ENCODE results near the gene IL6R. TPM values are rescaled to one million over a fixed set of nuclear protein-coding genes. Genes with fewer than 3 reads are reported as not detected.
A peak's percentile ranks its signal among the peaks of the same experiment; 100 is the strongest.

Gene IL6R
- total and polyA plus RNA-seq, 8 donors = 1.9 to 73.9 (median 21.1) TPM

GRCh38 chr1:154423304-154423987, 18.3 kb downstream of the IL6R start:
- intact Hi-C loops (cut with DNase I; ENCODE audit: low total_unique reads) = no loop called here
- Histone ChIP-seq H3K36me3 (no peaks in the 10 kb centered on the region), H3K4me3 (no peak overlapping the region), H3K9me3 (no peaks in the 10 kb centered on the region), H3K27me3 (no peaks in the 10 kb centered on the region), H3K4me1 (peaks cover 86 to 99% (median 93%) of the 10 kb centered on the region in 4 donors), H3K27ac (peak overlapping the region in 4 of 5 donors; percentile 83 to 97 (median 93))
- peak in 1 of 2 donors; percentile 26 for DNase-seq
- 56 to 77% (median 63%) methylated on average over 5 of the region's 5 CpGs for WGBS, 5 donors
- TF ChIP-seq EP300 (IDR thresholded peaks at IDR 0.05) (no peak), POLR2AphosphoS5 (IDR thresholded peaks at IDR 0.05) (peak in 1 of 3 donors; percentile 22), POLR2A (IDR thresholded peaks at IDR 0.05) (no peak)
- TF ChIP-seq, protein P1, sequence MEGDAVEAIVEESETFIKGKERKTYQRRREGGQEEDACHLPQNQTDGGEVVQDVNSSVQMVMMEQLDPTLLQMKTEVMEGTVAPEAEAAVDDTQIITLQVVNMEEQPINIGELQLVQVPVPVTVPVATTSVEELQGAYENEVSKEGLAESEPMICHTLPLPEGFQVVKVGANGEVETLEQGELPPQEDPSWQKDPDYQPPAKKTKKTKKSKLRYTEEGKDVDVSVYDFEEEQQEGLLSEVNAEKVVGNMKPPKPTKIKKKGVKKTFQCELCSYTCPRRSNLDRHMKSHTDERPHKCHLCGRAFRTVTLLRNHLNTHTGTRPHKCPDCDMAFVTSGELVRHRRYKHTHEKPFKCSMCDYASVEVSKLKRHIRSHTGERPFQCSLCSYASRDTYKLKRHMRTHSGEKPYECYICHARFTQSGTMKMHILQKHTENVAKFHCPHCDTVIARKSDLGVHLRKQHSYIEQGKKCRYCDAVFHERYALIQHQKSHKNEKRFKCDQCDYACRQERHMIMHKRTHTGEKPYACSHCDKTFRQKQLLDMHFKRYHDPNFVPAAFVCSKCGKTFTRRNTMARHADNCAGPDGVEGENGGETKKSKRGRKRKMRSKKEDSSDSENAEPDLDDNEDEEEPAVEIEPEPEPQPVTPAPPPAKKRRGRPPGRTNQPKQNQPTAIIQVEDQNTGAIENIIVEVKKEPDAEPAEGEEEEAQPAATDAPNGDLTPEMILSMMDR (IDR thresholded peaks at IDR 0.05) = no peak

DNA sequence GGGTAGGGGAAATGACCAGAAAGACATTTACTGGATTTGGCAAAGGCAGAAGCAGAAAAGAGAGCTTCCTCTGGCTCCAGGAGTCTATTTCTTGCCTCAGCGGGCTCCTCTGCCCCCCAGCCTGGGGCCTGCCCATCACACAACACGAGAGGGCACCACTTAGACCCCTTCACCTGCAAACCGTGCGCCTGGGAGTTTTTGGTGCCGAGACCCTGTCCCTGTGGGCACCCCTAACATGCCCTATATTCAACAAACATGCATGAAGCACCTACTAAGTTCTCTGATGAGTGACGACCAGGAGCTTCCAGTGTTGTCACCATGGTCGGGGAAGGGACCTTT, 18.8 kb downstream of the IL6R start:
- WGBS, 5 donors = 74 to 93% (median 81%) methylated on average over 6 to 7 of the region's 7 CpGs
- Histone ChIP-seq H3K9me3 (no peaks in the 10 kb centered on the region), H3K4me3 (no peak overlapping the region), H3K4me1 (peaks cover 86 to 99% (median 93%) of the 10 kb centered on the region in 4 donors), H3K27me3 (no peaks in the 10 kb centered on the region), H3K27ac (peak overlapping the region in 4 of 5 donors; percentile 83 to 97 (median 93)), H3K36me3 (no peaks in the 10 kb centered on the region)
- no peak for TF ChIP-seq POLR2AphosphoS5 (IDR thresholded peaks at IDR 0.05)
- no peak for TF ChIP-seq EP300 (IDR thresholded peaks at IDR 0.05)
- no peak for TF ChIP-seq POLR2A (IDR thresholded peaks at IDR 0.05)
- TF ChIP-seq, protein P1 (IDR thresholded peaks at IDR 0.05) = no peak
- intact Hi-C loops (cut with DNase I; ENCODE audit: low total_unique reads) = no loop called here
- no peak for DNase-seq

DNA sequence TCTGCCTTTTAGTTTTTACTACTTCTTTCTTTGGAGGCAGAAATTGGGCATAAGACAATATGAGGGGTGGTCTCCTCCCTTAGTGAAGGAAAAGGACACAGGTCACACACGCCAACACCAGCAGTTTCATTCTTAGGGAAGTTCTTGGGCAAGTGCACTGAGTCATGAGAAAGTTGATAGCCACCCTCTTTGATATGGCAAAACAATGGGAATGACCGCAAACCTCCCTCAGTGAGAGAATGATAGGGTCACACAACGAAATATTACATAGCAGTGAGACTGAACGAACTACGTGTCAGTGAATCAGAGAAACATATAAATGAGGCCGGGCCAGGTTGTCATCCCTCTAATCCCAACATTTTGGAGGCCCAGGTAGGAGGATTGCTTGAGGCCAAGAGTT, 20.0 kb downstream of the IL6R start:
- 62 to 74% (median 72%) methylated on average over 6 of the region's 6 CpGs for WGBS, 5 donors
- no peaks in the 10 kb centered on the region for H3K9me3 ChIP-seq
- TF ChIP-seq POLR2A (IDR thresholded peaks at IDR 0.05) (no peak), POLR2AphosphoS5 (IDR thresholded peaks at IDR 0.05) (peak in 2 of 3 donors; percentile 16 to 54), EP300 (IDR thresholded peaks at IDR 0.05) (no peak)
- TF ChIP-seq, protein P1 (IDR thresholded peaks at IDR 0.05) = no peak
- peak overlapping the region in 4 of 5 donors; percentile 15 to 97 (median 50) for H3K27ac ChIP-seq
- peaks cover 0 to 12% (median 7%) of the 10 kb centered on the region in 4 donors for H3K36me3 ChIP-seq
- H3K4me1 ChIP-seq = peaks cover 84 to 99% (median 93%) of the 10 kb centered on the region in 4 donors
- H3K4me3 ChIP-seq = no peak overlapping the region
- intact Hi-C loops (cut with DNase I; ENCODE audit: low total_unique reads) = no loop called here
- no peak for DNase-seq
- no peaks in the 10 kb centered on the region for H3K27me3 ChIP-seq

GRCh38 chr1:154427173-154428139, 22.3 kb downstream of the IL6R start:
- H3K9me3 ChIP-seq = no peaks in the 10 kb centered on the region
- TF ChIP-seq POLR2A (IDR thresholded peaks at IDR 0.05) (no peak), EP300 (IDR thresholded peaks at IDR 0.05) (peak; percentile 47), POLR2AphosphoS5 (IDR thresholded peaks at IDR 0.05) (peak; percentile 37 to 85 (median 44))
- H3K4me1 ChIP-seq = peaks cover 82 to 99% (median 91%) of the 10 kb centered on the region in 4 donors
- WGBS, 5 donors = 41 to 63% (median 51%) methylated on average over 5 to 8 of the region's 8 CpGs
- no peaks in the 10 kb centered on the region for H3K27me3 ChIP-seq
- H3K36me3 ChIP-seq = peaks cover 0 to 20% (median 12%) of the 10 kb centered on the region in 4 donors
- peak overlapping the region; percentile 47 to 97 (median 82) for H3K27ac ChIP-seq
- no peak overlapping the region for H3K4me3 ChIP-seq
- DNase-seq = peak; percentile 54 to 69
- intact Hi-C loops (cut with DNase I; ENCODE audit: low total_unique reads) = no loop called here
